ENCODE data around the gene SEC31A. TPM values are rescaled to one million over a fixed set of nuclear protein-coding genes. Genes with fewer than 3 reads are reported as not detected.

SEC31A gene
- total and polyA plus RNA-seq, 12 donors = 137 to 355 (median 205) TPM

DNA sequence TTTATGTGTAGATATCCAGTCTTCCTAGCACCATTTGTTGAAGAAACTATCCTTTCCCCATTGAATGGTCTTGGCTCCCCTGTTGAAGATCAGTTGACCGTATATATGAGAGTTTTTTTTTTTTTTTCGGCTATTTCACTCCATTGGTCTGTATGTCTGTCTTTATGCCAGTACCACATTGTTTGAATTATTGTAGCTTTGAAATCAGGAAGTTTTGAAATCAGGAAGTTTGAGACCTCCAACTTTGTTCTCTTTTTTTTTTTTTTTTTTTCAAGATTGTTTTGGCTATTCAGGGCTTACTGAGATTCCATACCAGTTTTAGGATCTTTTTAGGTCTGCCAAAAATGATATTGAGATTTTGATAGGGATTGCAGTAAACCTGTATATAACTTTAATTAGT, 88.0 kb downstream of the SEC31A start:
- intact Hi-C loops (cut with DNase I) = loop anchor here in 1 of 2 donors (10.0 kb wide), 1 partner anchor 328 kb away; no protein-coding TSS in a partner anchor
- Histone ChIP-seq H3K4me3 (no peak overlapping the region), H3K36me3 (replicated peaks in 1 of 2) (no peaks in the 10 kb centered on the region), H3K27ac (no peak overlapping the region), H3K27me3 (no peaks in the 10 kb centered on the region), H3K4me1 (replicated peaks in 1 of 2) (peaks cover 7 to 9% of the 10 kb centered on the region in 2 donors), H3K9me3 (replicated peaks in 1 of 3) (no peaks in the 10 kb centered on the region)
- DNase-seq = no peak
- 73 to 80% (median 77%) methylated on average over 2 of the region's 2 CpGs for WGBS, 4 donors
- TF ChIP-seq POLR2A (IDR thresholded peaks at IDR 0.05) (no peak), CTCF (IDR thresholded peaks at IDR 0.05) (no peak)

- 57 to 62% (median 59%) methylated on average over 3 of the region's 3 CpGs for WGBS, 4 donors
- Histone ChIP-seq H3K27ac (no peak overlapping the region), H3K9me3 (replicated peaks in 1 of 3) (no peaks in the 10 kb centered on the region), H3K4me3 (no peak overlapping the region), H3K4me1 (replicated peaks in 1 of 2) (peaks cover 7 to 9% of the 10 kb centered on the region in 2 donors), H3K27me3 (no peaks in the 10 kb centered on the region), H3K36me3 (replicated peaks in 1 of 2) (no peaks in the 10 kb centered on the region)
- intact Hi-C loops (cut with DNase I) = loop anchor here in 1 of 2 donors (10.0 kb wide), 1 partner anchor 327 kb away; no protein-coding TSS in a partner anchor
- TF ChIP-seq POLR2A (IDR thresholded peaks at IDR 0.05) (no peak), CTCF (IDR thresholded peaks at IDR 0.05) (peak; percentile 19 to 52 (median 37))
- DNase-seq = peak in 4 of 7 donors; percentile 49 to 72 (median 58)
These were observed 88.9 kb downstream of the SEC31A start for GRCh38 chr4:82801910-82802521.

GRCh38 chr4:82799006-82799881, 91.7 kb downstream of the SEC31A start:
- Histone ChIP-seq H3K27me3 (no peaks in the 10 kb centered on the region), H3K4me1 (replicated peaks in 1 of 2) (peaks cover 8 to 20% of the 10 kb centered on the region in 2 donors), H3K36me3 (replicated peaks in 1 of 2) (no peaks in the 10 kb centered on the region), H3K27ac (peak overlapping the region in 3 of 5 donors; percentile 77 to 84 (median 78)), H3K4me3 (peak overlapping the region in 3 of 4 donors; percentile 60 to 92 (median 91)), H3K9me3 (replicated peaks in 1 of 3) (no peaks in the 10 kb centered on the region)
- 11 to 21% (median 15%) methylated on average over 13 to 25 of the region's 25 CpGs for WGBS, 4 donors
- intact Hi-C loops (cut with DNase I) = no loop called here
- no peak for DNase-seq
- TF ChIP-seq CTCF (IDR thresholded peaks at IDR 0.05) = no peak
- no peak for TF ChIP-seq POLR2A (IDR thresholded peaks at IDR 0.05)

Measured in adrenal gland (tissue), 12 donors.